ACC112 (cell line): Measurements from ENCODE around the gene TMEM17.

Experiments used
- H2AFZ ChIP-seq: fragments of 200-600 bp; sonication (generic); one replicate; pipeline ENCODE4 v1.6.0; 2017; ENCODE audit warnings: antibody characterized with exemption, low read length; ENCODE audit not compliant: unreplicated experiment
- H3K27ac ChIP-seq: fragments of 200-600 bp; sonication (generic); 2 replicates; pipeline ENCODE4 v1.5.1; 2014; ENCODE audit warnings: low read depth, mild to moderate bottlenecking, antibody characterized with exemption, low read length, moderate library complexity
- H3K27me3 ChIP-seq: fragments of 200-600 bp; sonication (generic); 2 replicates; pipeline ENCODE4 v1.6.1; 2014; ENCODE audit warnings: mild to moderate bottlenecking, antibody characterized with exemption, low read length, moderate library complexity, mixed read lengths; ENCODE audit not compliant: insufficient read depth
- H3K36me3 ChIP-seq: fragments of 200-600 bp; sonication (generic); 2 replicates; pipeline ENCODE4 v1.6.1; 2016; ENCODE audit warnings: mild to moderate bottlenecking, antibody characterized with exemption, low read length, moderate library complexity, mixed read lengths; ENCODE audit not compliant: insufficient read depth
- H3K4me1 ChIP-seq: fragments of 200-600 bp; sonication (generic); one replicate; pipeline ENCODE4 v1.6.1; 2016; ENCODE audit warnings: low read length, mixed read lengths; ENCODE audit not compliant: insufficient read depth, unreplicated experiment, control insufficient read depth
- H3K4me3 ChIP-seq: fragments of 200-600 bp; sonication (generic); 2 replicates; pipeline ENCODE4 v1.5.1; 2014; ENCODE audit warnings: mild to moderate bottlenecking, low read depth, low read length
- H3K79me2 ChIP-seq: fragments of 200-600 bp; sonication (generic); one replicate; pipeline ENCODE4 v1.6.0; 2016; ENCODE audit warnings: low read length; ENCODE audit not compliant: control insufficient read depth, unreplicated experiment, insufficient read depth

The TMEM17 gene

GRCh38 chr2:62505750-62506420 lies at the start of gene TMEM17:
TSS of gene TMEM17 (minus strand) at chr2:62506195. CDS start at chr2:62506129, 66 bp downstream.
- Histone ChIP-seq H3K4me3 (peak within 1 kb of the TSS; percentile 88), H3K79me2 (no peaks in the 10 kb centered on the region), H3K36me3 (peaks cover 7% of the 10 kb centered on the region; the same call in 1 of the 2 replicates), H3K27ac (peak within 1 kb of the TSS; percentile 83), H3K4me1 (peaks cover 5% of the 10 kb centered on the region), H3K27me3 (no peaks in the 10 kb centered on the region), H2AFZ (peak within 1 kb of the TSS; percentile 94)

DNA sequence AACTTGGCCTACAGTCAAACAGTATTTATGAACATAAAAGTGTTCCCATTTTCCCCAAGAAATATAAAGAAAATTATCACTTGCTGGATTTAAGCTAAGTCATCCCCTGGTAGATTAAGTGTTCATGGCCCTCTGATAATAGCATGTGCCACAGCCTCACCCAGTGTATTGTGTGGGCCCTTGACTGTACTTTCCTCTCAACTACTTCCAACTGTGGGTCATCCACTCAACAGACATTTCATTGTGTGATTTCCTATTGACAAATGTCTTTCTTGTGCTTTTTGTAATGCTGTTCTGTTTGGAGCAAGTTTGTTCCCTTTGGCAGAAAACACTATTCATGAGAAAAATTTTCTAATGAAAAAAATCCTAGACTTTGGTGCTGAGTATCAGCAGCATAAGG lies 48.4 kb upstream of the TMEM17 start:
- no peaks in the 10 kb centered on the region for H3K79me2 ChIP-seq
- H3K27ac ChIP-seq, result no peak overlapping the region
- no peak overlapping the region for H3K4me3 ChIP-seq
- no peaks in the 10 kb centered on the region for H3K4me1 ChIP-seq
- no peaks in the 10 kb centered on the region for H3K27me3 ChIP-seq
- H3K36me3 ChIP-seq, result no peaks in the 10 kb centered on the region
- H2AFZ ChIP-seq, result no peak overlapping the region

DNA sequence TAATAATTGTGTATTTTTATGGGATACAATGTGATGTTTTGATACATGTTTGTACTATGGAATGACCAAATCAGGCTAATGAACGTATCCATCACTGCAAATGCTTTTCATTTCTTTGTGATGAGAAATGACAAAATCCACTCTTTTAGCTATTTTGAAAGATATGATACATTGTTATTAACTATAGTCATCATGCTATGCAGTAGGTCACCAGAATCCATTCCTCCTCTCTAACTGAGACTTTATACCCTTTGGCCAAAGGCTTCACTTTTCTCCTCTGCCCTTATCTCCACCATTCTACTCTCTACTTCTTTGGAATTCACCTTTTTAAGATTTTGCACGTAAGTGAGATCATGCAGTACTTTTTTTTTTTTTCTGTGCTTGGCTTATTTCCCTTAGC lies 44.5 kb upstream of the TMEM17 start:
- no peak overlapping the region for H2AFZ ChIP-seq
- H3K36me3 ChIP-seq, result no peaks in the 10 kb centered on the region
- no peaks in the 10 kb centered on the region for H3K4me1 ChIP-seq

DNA sequence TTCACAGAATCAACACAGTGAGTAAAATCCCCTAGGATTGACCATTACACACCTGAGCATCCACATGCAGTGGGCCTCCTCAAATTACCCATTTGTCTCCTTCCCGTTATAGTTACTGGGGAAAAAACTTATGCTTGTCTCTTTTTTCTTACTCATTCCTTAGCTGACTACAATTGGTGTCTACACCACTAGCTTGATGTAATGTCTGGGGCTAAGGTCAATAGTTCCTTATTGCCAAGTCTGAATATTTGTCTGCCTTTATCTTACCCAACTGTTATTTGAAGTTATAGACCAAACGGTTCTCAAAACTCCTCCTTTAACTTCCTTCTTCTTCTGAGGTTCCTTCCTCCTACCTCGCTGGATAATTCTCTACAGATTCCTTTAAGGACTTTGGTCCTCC lies 41.9 kb upstream of the TMEM17 start:
- Histone ChIP-seq H3K4me1 (no peaks in the 10 kb centered on the region), H3K79me2 (no peaks in the 10 kb centered on the region), H2AFZ (no peak overlapping the region), H3K4me3 (no peak overlapping the region), H3K36me3 (no peaks in the 10 kb centered on the region), H3K27ac (no peak overlapping the region), H3K27me3 (no peaks in the 10 kb centered on the region)

More for the DNA sequence above, 44.5 kb upstream of the TMEM17 start:
- H3K4me3 ChIP-seq, result no peak overlapping the region
- H3K27me3 ChIP-seq, result no peaks in the 10 kb centered on the region
- no peak overlapping the region for H3K27ac ChIP-seq
- no peaks in the 10 kb centered on the region for H3K79me2 ChIP-seq

- no peak overlapping the region for H3K4me3 ChIP-seq
- no peaks in the 10 kb centered on the region for H3K79me2 ChIP-seq
- H3K27me3 ChIP-seq, result no peaks in the 10 kb centered on the region
- no peak overlapping the region for H2AFZ ChIP-seq
- no peak overlapping the region for H3K27ac ChIP-seq
- H3K36me3 ChIP-seq, result no peaks in the 10 kb centered on the region
- H3K4me1 ChIP-seq, result no peaks in the 10 kb centered on the region
Observed at GRCh38 chr2:62545261-62545660, 39.3 kb upstream of the TMEM17 start.

DNA sequence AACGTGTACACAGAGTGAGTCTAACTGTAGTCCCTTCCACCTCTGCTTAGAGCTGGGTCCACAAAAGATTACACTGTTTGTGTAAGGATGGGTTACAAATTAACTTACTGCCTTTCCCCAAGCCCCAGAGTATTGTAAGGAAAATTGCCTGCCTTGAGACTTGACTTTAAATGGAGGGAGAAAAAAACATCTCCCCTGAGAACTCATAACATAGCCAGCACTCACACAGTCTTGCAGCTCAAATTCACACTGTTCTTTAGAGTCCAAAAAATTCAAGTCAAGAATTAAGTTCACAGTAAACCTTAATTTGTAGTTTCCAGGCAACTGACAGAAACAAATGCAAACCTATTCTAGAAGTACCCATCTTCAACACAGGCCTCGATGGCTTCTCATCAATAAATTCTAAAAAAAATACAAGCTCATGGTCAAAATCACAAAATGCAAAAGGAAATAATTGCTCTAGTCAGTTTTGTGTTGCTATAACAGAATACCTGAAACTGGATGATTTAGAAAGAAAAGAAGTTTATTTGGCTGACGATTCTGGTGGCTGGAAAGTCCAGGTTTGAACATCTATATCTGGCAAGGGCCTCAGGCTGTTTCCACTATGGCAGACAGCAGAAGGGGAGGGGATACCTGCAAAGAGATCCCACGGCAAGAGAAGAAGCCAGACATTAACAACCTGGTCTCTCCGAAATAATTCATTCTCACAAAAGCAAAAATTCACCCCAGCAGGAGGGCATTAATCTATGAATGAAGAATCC lies 34.6 kb upstream of the TMEM17 start:
- Histone ChIP-seq H3K27me3 (no peaks in the 10 kb centered on the region), H3K4me3 (no peak overlapping the region), H2AFZ (no peak overlapping the region), H3K4me1 (no peaks in the 10 kb centered on the region), H3K36me3 (no peaks in the 10 kb centered on the region), H3K79me2 (no peaks in the 10 kb centered on the region), H3K27ac (no peak overlapping the region)

DNA sequence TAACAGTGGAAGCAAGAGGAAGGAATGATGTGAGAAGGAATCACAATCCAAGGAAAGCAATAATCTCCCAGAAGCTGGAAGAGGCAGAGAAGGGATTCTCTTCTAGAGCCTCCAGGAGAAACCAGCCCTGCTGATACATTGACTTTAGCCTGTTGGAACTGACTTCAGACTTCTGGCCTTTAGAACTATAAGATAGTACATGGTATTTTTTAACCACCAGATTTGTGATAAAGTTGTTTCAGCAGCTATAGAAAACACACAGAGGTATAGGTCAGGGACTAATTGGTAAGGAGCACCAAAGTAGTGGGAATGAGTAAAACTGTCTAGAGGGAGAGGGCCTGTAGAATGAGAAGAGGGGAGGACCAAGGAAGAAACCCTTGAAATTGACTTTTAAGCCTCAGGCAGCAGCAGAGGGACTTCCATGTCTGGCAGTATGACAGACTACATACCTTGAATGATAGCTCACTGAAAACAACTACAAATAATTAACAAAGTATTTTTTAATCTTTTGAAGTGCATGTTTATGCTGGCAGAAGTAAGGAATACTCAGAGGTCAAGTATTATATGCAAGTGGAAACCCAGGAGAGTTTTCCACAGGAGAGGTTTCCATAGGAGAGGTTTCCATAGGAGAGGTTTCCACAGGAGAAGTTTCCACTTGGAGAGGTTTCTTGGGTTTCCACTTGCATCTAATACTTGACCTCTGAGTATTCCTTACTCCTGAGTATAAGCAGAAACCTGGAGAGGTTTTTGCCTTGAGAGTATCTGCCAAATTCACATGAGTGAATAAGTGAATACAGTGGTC lies 33.8 kb upstream of the TMEM17 start:
- H3K4me1 ChIP-seq, result no peaks in the 10 kb centered on the region
- H3K79me2 ChIP-seq, result no peaks in the 10 kb centered on the region
- H3K4me3 ChIP-seq, result no peak overlapping the region
- H3K36me3 ChIP-seq, result no peaks in the 10 kb centered on the region
- no peak overlapping the region for H3K27ac ChIP-seq
- no peaks in the 10 kb centered on the region for H3K27me3 ChIP-seq
- no peak overlapping the region for H2AFZ ChIP-seq

DNA sequence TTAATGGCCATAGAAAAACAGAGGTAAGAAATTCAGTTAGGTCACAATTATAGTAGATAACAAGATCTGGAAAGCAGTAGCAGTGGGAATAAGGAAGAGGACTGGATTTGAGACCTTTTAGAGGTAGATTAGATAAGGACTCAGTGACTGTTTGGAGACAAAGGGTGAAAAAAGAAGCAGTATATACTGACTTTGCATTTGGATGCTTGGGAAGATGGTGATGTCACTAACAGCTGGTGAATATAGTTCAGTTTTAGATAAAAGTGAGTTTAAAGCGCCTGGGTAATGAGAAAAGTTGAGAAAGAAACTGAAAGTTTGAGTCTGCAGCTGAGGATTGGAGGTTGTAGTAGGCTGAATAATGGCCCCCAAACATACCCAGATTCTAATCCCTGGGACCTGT lies 32.8 kb upstream of the TMEM17 start:
- no peaks in the 10 kb centered on the region for H3K4me1 ChIP-seq
- no peak overlapping the region for H3K27ac ChIP-seq
- H3K79me2 ChIP-seq, result no peaks in the 10 kb centered on the region
- no peak overlapping the region for H3K4me3 ChIP-seq
- H2AFZ ChIP-seq, result no peak overlapping the region
- no peaks in the 10 kb centered on the region for H3K27me3 ChIP-seq
- no peaks in the 10 kb centered on the region for H3K36me3 ChIP-seq

DNA sequence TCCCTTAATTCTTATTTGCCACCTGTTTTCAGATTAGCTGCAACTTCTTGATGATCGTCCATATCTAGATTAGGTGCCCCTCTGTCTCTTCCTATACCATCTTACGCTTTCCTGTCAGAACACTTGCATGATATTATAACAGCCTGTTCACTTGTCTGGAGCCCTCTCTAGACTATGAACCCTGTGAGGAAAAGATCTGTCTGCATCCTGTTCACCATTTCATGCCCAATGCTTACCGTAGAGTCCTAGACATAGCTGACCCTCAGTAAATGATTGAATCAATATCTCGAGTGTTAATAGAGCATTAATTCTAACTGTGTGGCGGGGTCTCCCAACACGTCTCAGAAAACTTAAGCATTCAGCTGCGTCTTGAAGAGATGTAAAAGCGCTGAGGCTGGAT lies 31.8 kb upstream of the TMEM17 start:
- Histone ChIP-seq H3K27ac (no peak overlapping the region), H3K27me3 (no peaks in the 10 kb centered on the region), H3K36me3 (no peaks in the 10 kb centered on the region), H3K4me1 (no peaks in the 10 kb centered on the region), H3K4me3 (no peak overlapping the region), H3K79me2 (no peaks in the 10 kb centered on the region), H2AFZ (no peak overlapping the region)

- Histone ChIP-seq H3K27me3 (no peaks in the 10 kb centered on the region), H3K79me2 (no peaks in the 10 kb centered on the region), H3K4me1 (no peaks in the 10 kb centered on the region), H3K4me3 (no peak overlapping the region), H2AFZ (no peak overlapping the region), H3K27ac (no peak overlapping the region), H3K36me3 (no peaks in the 10 kb centered on the region)
Observed at GRCh38 chr2:62536873-62537547, 31.0 kb upstream of the TMEM17 start.
